Measurements from ENCODE around the gene CAMSAP1.

Gene CAMSAP1

DNA sequence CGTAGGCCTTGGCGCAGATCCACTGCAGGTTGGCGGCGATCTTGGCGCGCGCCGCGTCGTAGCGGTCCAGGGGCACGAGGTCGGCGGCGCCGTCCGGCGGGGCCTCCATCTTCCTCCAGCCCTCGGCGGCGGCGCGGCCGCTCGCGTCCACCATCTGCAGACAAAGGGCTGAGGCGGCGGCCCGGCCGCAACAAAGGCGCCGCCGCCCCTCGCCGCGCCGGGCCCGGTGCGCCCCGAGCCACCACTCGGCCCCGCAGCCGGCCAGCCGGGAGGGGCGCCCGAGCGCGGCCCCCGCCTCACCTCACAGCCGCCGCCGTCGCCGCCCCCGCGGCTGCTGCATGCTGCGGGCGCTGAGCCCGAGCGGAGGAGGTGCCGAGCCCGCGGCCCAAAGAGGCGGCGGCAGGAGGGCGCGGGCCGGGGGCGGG, 328 bp downstream of the CAMSAP1 start:
- H3K4me1 ChIP-seq (ENCODE audit: control insufficient read depth in 1 of 2, insufficient read depth in 2 of 2, low read length in 2 of 2) = peaks cover 25% of the 10 kb centered on the region in 2 donors
- H3K4me3 ChIP-seq (ENCODE audit: low read depth in 1 of 2, low read length in 2 of 2) = peak overlapping the region in 1 of 2 donors; percentile 65
- peaks cover 2 to 7% of the 10 kb centered on the region in 2 donors for H3K36me3 ChIP-seq (ENCODE audit: control insufficient read depth in 1 of 2, insufficient read depth in 2 of 2, low read length in 2 of 2)
- no peak overlapping the region for H3K27ac ChIP-seq (ENCODE audit: low read depth, low read length)
- H3K27me3 ChIP-seq (ENCODE audit: control insufficient read depth in 1 of 2, insufficient read depth in 2 of 2, low read length in 2 of 2) = no peaks in the 10 kb centered on the region
- H3K9me3 ChIP-seq (ENCODE audit: control insufficient read depth in 1 of 2, low read length in 2 of 2) = no peaks in the 10 kb centered on the region
- no peak overlapping the region for H3K9ac ChIP-seq (ENCODE audit: low read depth in 1 of 2, low read length in 2 of 2)

DNA sequence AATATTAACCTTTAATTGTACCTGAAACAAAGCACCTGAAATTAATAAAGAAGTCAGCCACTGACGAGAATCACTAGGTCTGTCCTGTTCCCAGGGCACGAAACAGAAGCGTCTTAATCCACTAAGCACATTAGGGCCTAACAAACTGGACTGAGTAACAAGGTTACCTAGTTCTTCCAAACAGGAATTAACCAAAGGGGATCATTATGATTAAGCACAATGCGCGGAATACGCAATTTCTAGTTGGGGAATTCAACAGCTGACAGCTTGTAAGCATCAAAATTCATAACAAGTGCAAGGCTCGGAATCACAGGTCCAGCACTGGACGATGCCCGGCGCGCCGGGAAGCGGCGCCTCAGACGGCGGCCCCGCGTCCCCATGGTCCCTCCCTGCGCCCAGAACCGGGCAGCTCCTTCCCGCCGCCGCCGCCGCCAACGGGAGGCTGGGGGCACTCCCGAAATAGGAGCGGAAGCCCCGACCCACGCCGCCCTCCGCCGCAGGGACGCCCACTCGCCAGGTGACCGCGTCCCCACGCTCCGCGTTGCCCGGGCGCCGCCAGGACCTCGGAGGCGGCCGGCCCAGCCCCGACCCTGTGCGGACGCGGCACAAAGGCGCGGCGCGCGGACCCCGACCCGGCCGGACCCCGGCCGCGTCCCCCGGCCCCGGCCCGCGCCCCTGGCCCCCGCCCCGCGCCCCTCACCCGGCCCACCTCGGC, 898 bp downstream of the CAMSAP1 start:
- Histone ChIP-seq H3K36me3 (ENCODE audit: control insufficient read depth in 1 of 2, insufficient read depth in 2 of 2, low read length in 2 of 2) (peaks cover 0 to 1% of the 10 kb centered on the region in 2 donors), H3K9ac (ENCODE audit: low read depth in 1 of 2, low read length in 2 of 2) (peak overlapping the region in 1 of 2 donors; percentile 22), H3K4me1 (ENCODE audit: control insufficient read depth in 1 of 2, insufficient read depth in 2 of 2, low read length in 2 of 2) (peaks cover 25% of the 10 kb centered on the region in 2 donors), H3K27ac (ENCODE audit: low read depth, low read length) (no peak overlapping the region), H3K9me3 (ENCODE audit: control insufficient read depth in 1 of 2, low read length in 2 of 2) (no peaks in the 10 kb centered on the region), H3K27me3 (ENCODE audit: control insufficient read depth in 1 of 2, insufficient read depth in 2 of 2, low read length in 2 of 2) (no peaks in the 10 kb centered on the region), H3K4me3 (ENCODE audit: low read depth in 1 of 2, low read length in 2 of 2) (peak overlapping the region; percentile 57 to 65)

DNA sequence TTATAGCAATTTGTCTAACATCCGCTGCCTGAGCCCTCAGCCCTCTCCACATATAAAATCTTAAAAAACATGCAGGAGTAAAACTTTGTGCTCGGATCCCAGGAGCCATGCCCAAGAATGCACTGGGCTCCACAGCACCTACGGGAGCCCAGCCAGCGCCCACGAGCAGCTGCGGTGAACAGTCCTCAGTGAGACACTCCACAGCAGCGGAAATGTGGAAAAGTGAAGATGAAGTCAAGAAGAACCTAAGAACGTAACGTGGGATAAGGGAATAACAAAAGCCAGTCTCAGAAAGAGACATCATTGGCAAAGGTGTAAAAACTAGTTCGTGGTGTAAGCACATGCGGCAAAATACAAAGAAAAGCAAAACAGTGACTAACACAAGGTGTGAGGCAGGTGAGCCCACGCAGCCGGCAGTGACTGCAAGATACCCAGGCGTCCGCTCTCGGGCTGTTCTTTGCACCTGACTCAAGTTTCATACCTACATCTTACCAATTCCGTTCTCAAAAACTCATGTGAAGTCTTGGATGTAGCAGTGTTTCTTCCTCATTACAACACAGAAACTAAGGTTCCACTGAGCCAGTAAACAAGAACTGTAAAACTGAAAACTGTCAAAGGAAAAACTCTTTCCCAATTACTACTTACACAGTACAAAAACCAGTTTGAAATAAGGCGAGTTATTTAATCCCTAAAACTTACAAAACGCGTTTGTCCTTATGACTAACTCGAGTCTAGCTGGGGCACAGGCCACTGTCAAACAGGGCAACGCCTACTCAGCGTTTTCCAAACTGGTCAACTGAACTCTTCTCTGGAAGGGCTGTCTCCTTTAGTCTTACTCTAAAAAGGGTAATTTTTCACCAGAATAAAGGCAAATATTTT, 1.7 kb downstream of the CAMSAP1 start:
- peak overlapping the region; percentile 57 to 65 for H3K4me3 ChIP-seq (ENCODE audit: low read depth in 1 of 2, low read length in 2 of 2)
- H3K4me1 ChIP-seq (ENCODE audit: control insufficient read depth in 1 of 2, insufficient read depth in 2 of 2, low read length in 2 of 2) = peaks cover 25% of the 10 kb centered on the region in 2 donors
- no peaks in the 10 kb centered on the region for H3K9me3 ChIP-seq (ENCODE audit: control insufficient read depth in 1 of 2, low read length in 2 of 2)
- H3K36me3 ChIP-seq (ENCODE audit: control insufficient read depth in 1 of 2, insufficient read depth in 2 of 2, low read length in 2 of 2) = no peaks in the 10 kb centered on the region
- H3K27me3 ChIP-seq (ENCODE audit: control insufficient read depth in 1 of 2, insufficient read depth in 2 of 2, low read length in 2 of 2) = no peaks in the 10 kb centered on the region
- no peak overlapping the region for H3K27ac ChIP-seq (ENCODE audit: low read depth, low read length)
- peak overlapping the region in 1 of 2 donors; percentile 22 for H3K9ac ChIP-seq (ENCODE audit: low read depth in 1 of 2, low read length in 2 of 2)

DNA sequence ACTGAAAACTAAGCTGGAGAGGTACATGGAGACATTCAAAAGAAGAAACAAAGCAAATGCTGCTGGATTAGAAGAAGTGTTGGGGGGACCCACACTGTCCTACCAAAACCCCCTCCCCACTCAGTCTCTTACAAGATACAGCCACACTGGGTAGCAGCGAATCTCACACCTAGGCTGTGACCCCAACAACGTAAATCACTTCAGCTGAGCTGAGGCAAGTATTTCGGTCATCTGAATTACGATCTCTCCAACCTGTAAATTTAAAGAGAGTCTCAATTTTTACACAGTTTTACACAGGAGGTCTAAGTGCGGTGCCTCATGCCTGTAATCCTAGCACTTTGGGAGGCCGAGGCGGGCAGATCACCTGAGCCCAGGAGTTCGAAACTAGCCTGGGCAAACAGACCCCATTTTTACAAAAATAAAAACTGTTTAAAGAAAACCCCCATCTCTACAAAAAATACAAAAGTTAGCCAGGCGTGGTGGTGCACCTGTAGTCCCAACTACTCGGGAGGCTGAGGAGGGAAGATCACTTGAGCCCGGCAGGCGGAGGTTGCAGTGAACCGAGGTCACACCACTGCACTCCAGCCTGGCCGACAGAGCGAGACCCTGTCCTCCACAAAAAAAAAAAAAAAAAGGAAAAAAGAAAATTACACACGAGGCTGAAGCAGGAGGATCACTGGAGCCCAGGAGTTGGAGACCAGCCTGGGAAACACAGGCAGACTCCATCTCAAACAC, 3.4 kb downstream of the CAMSAP1 start:
- Histone ChIP-seq H3K27me3 (ENCODE audit: control insufficient read depth in 1 of 2, insufficient read depth in 2 of 2, low read length in 2 of 2) (no peaks in the 10 kb centered on the region), H3K27ac (ENCODE audit: low read depth, low read length) (no peak overlapping the region), H3K4me3 (ENCODE audit: low read depth in 1 of 2, low read length in 2 of 2) (no peak overlapping the region), H3K9ac (ENCODE audit: low read depth in 1 of 2, low read length in 2 of 2) (no peak overlapping the region), H3K4me1 (ENCODE audit: control insufficient read depth in 1 of 2, insufficient read depth in 2 of 2, low read length in 2 of 2) (peaks cover 22 to 24% of the 10 kb centered on the region in 2 donors), H3K36me3 (ENCODE audit: control insufficient read depth in 1 of 2, insufficient read depth in 2 of 2, low read length in 2 of 2) (no peaks in the 10 kb centered on the region), H3K9me3 (ENCODE audit: control insufficient read depth in 1 of 2, low read length in 2 of 2) (no peaks in the 10 kb centered on the region)

DNA sequence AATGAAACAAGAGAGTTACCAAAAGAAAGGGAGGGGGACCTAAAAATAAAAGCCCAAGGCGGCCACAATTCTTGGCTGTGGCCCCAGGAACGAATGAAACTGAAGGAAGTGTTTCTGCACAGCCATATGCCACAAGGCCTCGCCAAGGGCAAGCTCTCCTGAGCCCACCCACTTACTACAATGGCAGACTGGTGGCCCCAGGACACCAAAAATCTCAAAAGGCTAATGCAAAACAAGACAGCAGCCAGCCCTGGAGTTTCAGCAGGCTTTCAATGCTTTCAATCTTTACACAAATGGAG, 4.0 kb downstream of the CAMSAP1 start:
- Histone ChIP-seq H3K4me3 (ENCODE audit: low read depth in 1 of 2, low read length in 2 of 2) (no peak overlapping the region), H3K27ac (ENCODE audit: low read depth, low read length) (no peak overlapping the region), H3K9me3 (ENCODE audit: control insufficient read depth in 1 of 2, low read length in 2 of 2) (no peaks in the 10 kb centered on the region), H3K27me3 (ENCODE audit: control insufficient read depth in 1 of 2, insufficient read depth in 2 of 2, low read length in 2 of 2) (no peaks in the 10 kb centered on the region), H3K9ac (ENCODE audit: low read depth in 1 of 2, low read length in 2 of 2) (no peak overlapping the region), H3K36me3 (ENCODE audit: control insufficient read depth in 1 of 2, insufficient read depth in 2 of 2, low read length in 2 of 2) (no peaks in the 10 kb centered on the region), H3K4me1 (ENCODE audit: control insufficient read depth in 1 of 2, insufficient read depth in 2 of 2, low read length in 2 of 2) (peaks cover 16 to 18% of the 10 kb centered on the region in 2 donors)

DNA sequence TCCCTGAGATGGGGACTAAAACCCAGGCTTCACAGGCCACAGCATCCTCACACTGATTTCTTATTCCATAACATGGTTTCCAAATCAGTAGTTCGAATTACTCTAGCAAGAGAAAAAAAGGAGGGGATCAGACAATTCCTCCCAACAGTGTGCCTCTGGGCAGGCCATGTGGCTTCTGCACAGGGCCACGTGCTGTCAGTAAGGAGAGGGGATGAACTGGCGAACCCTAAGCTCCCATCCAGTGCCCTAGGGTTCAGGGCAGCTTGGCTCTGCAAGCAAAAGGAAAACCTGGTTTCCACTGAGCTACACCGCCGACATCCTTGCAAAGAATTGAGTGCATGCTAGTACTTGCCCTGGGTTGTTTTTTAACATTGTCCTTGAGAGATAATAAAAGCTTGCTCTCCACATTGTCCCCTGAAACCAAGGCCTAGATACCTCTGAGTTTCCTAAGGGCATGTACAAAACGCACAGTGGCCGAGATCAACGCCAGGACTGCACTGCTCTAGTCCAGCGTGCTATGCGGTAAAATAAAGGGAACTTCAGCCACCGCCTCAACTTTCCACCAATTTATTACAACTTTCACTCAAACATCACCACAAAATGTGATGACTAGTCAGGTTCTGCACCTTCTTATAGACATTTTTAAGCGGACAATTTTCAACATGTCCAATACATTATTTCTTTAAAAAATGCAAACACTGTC, 4.5 kb downstream of the CAMSAP1 start:
- H3K27ac ChIP-seq (ENCODE audit: low read depth, low read length) = no peak overlapping the region

DNA sequence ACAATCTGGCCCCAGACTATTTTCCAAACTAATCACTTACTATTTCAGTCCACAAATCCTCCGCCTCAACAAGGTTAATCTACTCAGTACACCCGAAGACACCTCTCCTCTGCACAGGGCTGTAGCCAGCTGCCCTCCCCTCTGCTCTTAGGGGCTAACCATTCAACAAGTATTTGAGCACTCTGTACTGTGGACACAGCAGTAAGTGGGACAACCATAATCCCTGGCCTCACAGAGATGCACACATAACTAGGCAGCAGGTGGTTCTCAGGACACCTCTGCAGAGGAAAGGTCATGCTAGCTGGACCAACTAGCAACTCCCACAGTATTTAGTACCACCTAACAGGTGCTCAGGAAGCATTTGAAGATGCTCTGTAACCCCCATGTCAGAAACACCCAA, 5.5 kb downstream of the CAMSAP1 start:
- peaks cover 14 to 15% of the 10 kb centered on the region in 2 donors for H3K4me1 ChIP-seq (ENCODE audit: control insufficient read depth in 1 of 2, insufficient read depth in 2 of 2, low read length in 2 of 2)
- no peaks in the 10 kb centered on the region for H3K27me3 ChIP-seq (ENCODE audit: control insufficient read depth in 1 of 2, insufficient read depth in 2 of 2, low read length in 2 of 2)
- H3K4me3 ChIP-seq (ENCODE audit: low read depth in 1 of 2, low read length in 2 of 2) = no peak overlapping the region
- H3K27ac ChIP-seq (ENCODE audit: low read depth, low read length) = no peak overlapping the region
- H3K9me3 ChIP-seq (ENCODE audit: control insufficient read depth in 1 of 2, low read length in 2 of 2) = no peaks in the 10 kb centered on the region
- H3K9ac ChIP-seq (ENCODE audit: low read depth in 1 of 2, low read length in 2 of 2) = no peak overlapping the region
- H3K36me3 ChIP-seq (ENCODE audit: control insufficient read depth in 1 of 2, insufficient read depth in 2 of 2, low read length in 2 of 2) = no peaks in the 10 kb centered on the region

More for the DNA sequence above, 4.5 kb downstream of the CAMSAP1 start:
- H3K4me1 ChIP-seq (ENCODE audit: control insufficient read depth in 1 of 2, insufficient read depth in 2 of 2, low read length in 2 of 2) = peaks cover 14 to 15% of the 10 kb centered on the region in 2 donors
- H3K9ac ChIP-seq (ENCODE audit: low read depth in 1 of 2, low read length in 2 of 2) = no peak overlapping the region
- no peaks in the 10 kb centered on the region for H3K27me3 ChIP-seq (ENCODE audit: control insufficient read depth in 1 of 2, insufficient read depth in 2 of 2, low read length in 2 of 2)
- no peak overlapping the region for H3K4me3 ChIP-seq (ENCODE audit: low read depth in 1 of 2, low read length in 2 of 2)
- no peaks in the 10 kb centered on the region for H3K36me3 ChIP-seq (ENCODE audit: control insufficient read depth in 1 of 2, insufficient read depth in 2 of 2, low read length in 2 of 2)
- H3K9me3 ChIP-seq (ENCODE audit: control insufficient read depth in 1 of 2, low read length in 2 of 2) = no peaks in the 10 kb centered on the region

DNA sequence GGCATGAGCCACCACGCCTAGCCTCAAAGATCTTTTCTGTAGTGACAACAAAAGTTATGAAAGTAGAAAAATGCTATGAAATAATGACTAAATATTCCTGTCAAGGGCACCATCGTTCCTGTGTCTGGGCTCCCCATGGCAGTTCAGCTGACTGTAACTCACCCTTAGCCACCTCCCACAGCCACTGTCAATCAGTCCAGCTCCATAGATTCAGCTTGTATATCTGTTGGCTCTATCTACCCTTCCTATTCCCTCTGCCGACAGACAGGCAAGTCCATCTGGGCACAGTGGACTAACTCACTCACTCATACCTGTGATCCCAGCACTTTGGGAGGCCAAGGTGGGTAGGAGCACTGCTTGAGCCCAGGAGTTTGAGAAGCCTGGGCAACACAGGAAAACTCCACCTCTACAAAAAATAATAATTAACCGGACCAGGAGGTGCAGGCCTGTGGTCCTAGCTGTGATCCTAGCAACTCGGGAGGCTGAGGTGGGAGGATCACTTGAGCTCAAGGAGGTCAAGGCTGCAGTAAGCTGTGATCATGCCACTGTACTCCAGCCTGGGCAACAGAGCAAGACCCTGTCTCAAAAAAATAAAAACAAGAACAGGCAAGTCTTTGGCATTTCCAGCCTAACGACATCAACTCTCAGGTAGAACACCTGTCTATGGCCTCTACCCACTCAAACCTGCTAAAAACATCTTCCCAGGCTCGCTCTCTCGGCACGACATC, 6.2 kb downstream of the CAMSAP1 start:
- H3K36me3 ChIP-seq (ENCODE audit: control insufficient read depth in 1 of 2, insufficient read depth in 2 of 2, low read length in 2 of 2) = no peaks in the 10 kb centered on the region
- peaks cover 11 to 12% of the 10 kb centered on the region in 2 donors for H3K4me1 ChIP-seq (ENCODE audit: control insufficient read depth in 1 of 2, insufficient read depth in 2 of 2, low read length in 2 of 2)
- H3K9me3 ChIP-seq (ENCODE audit: control insufficient read depth in 1 of 2, low read length in 2 of 2) = no peaks in the 10 kb centered on the region
- no peaks in the 10 kb centered on the region for H3K27me3 ChIP-seq (ENCODE audit: control insufficient read depth in 1 of 2, insufficient read depth in 2 of 2, low read length in 2 of 2)
- no peak overlapping the region for H3K4me3 ChIP-seq (ENCODE audit: low read depth in 1 of 2, low read length in 2 of 2)
- H3K9ac ChIP-seq (ENCODE audit: low read depth in 1 of 2, low read length in 2 of 2) = no peak overlapping the region
- H3K27ac ChIP-seq (ENCODE audit: low read depth, low read length) = no peak overlapping the region

DNA sequence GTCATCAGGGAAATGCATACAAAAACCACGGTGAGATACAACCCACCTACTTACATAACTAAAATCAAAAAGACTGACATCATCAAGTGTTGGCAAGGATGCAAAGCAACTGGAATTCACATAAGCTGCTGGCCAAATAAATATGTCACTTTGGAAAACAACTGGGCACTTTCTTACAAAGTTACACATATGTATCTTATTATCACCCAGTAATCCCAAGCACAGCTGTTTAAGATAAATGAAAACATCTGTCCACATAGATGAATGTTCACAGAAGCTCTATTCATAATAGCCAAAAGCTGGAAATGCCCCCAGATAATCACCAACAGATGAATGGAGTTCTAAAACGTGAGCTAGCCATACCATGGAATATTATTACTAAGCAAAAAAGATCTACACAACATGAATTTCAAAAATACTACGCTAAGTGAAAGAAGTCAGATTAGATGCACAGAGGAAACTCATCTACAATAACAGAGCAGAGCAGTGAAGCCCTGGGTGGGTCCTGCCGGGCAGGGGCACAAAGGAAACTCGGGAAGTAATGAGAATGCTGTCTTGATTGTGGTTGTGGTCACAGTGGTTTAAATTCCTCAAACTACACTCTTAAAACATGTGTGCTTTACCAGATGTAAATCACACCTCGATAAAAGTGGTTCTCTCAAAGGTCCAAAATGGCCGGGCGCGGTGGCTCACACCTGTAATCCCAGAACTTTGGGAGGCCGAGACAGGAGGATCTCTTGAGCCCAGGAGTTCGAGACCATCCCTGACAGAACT, 8.5 kb downstream of the CAMSAP1 start:
- H3K27me3 ChIP-seq (ENCODE audit: control insufficient read depth in 1 of 2, insufficient read depth in 2 of 2, low read length in 2 of 2) = no peaks in the 10 kb centered on the region
- H3K9me3 ChIP-seq (ENCODE audit: control insufficient read depth in 1 of 2, low read length in 2 of 2) = no peaks in the 10 kb centered on the region
- no peak overlapping the region for H3K9ac ChIP-seq (ENCODE audit: low read depth in 1 of 2, low read length in 2 of 2)
- H3K4me3 ChIP-seq (ENCODE audit: low read depth in 1 of 2, low read length in 2 of 2) = no peak overlapping the region
- H3K4me1 ChIP-seq (ENCODE audit: control insufficient read depth in 1 of 2, insufficient read depth in 2 of 2, low read length in 2 of 2) = no peaks in the 10 kb centered on the region
- no peaks in the 10 kb centered on the region for H3K36me3 ChIP-seq (ENCODE audit: control insufficient read depth in 1 of 2, insufficient read depth in 2 of 2, low read length in 2 of 2)
- no peak overlapping the region for H3K27ac ChIP-seq (ENCODE audit: low read depth, low read length)
